ENCODE results near the gene SCAPER.

SCAPER gene

GRCh38 chr15:76386178-76386577, 519.0 kb downstream of the SCAPER start:
- DNase-seq, result no peak

GRCh38 chr15:76384409-76384808, 520.7 kb downstream of the SCAPER start:
- no peak for DNase-seq

- no peak for DNase-seq
These were observed 522.0 kb downstream of the SCAPER start for GRCh38 chr15:76382987-76383728.

DNA sequence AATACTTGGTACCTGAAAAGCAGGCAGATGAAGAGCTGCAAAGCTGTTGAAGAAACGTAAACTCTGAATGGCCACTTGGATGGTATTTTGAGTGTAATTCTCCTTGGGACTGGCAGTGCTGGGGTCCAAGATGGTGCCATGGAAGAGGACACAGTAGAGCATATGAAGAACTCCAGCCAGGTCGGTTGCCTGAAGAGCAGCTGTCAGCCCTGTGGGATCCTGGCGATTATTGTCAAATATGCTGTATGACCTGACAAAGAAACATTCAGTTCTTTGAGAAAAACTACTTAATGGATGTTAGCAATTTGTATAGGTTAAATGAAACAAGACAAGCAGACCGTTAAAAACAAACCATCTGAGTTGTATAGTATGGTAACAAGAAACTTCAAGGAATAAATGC, 523.8 kb downstream of the SCAPER start:
- no peak for DNase-seq

- no peak for DNase-seq
These were observed 524.9 kb downstream of the SCAPER start for GRCh38 chr15:76380249-76380648.

GRCh38 chr15:76378691-76379090, 526.4 kb downstream of the SCAPER start:
- no peak for DNase-seq

DNA sequence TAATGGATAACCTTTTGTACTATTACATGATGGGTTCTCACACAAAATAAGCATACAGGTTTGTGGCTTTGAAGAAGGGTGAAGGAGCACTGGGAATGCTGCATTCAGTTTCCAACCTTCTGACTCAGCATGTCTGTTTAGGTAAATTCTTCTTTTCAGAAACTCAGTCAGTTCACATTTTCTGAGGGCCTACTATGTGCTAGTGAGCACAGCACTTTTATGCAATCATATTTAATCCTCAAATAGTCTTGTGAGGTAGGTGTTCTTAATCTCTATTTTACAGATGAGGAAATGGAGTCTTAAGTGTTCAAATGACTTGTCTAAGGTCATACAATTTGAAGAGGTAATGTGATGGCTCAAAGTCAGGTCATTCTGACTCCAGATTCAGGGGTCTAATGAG, 527.4 kb downstream of the SCAPER start:
- DNase-seq, result no peak

GRCh38 chr15:76377217-76377616, 527.9 kb downstream of the SCAPER start:
- no peak for DNase-seq

GRCh38 chr15:76376816-76377215, 528.3 kb downstream of the SCAPER start:
- DNase-seq, result no peak

DNA sequence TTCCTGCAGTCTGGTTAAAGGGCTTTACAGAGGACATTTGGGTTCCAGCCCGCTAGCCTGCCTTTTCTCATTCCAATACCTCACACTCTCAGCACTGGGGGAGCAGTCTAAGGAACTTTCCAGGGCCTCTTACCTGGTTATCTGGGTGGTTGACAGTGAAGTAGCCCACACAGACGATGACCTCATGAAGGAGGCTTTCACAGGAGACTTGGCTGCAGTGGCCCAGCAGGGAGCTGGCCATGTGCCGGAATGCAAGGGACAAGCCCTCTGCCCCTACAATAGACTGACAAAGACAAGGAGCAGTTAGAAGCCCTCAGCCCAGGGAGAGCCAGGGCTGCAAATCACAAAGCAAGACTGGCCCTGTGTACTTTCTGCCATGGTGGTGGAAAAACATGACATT, 529.1 kb downstream of the SCAPER start:
- no peak for DNase-seq

GRCh38 chr15:76368122-76368621, 537.0 kb downstream of the SCAPER start:
- DNase-seq, result no peak

DNA sequence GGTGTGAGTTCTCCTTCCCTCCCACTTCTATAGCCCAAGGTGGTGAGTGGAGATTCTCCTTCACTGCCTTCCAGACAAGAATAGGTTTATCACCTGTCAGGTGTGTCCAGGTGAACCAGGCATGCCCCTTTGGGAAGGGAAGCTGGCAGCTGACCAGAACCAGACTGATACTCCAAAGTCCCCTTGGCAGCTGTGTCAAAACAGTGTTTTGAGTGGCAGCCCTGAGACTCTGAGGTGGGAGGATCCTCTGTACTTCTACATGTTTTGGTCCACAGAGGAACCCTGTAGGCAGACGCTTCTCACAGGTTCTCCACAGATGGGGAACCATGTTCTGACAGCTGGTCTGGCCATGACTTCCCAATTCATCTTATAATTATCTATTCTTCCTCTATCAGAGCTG, 538.4 kb downstream of the SCAPER start:
- DNase-seq, result no peak

DNA sequence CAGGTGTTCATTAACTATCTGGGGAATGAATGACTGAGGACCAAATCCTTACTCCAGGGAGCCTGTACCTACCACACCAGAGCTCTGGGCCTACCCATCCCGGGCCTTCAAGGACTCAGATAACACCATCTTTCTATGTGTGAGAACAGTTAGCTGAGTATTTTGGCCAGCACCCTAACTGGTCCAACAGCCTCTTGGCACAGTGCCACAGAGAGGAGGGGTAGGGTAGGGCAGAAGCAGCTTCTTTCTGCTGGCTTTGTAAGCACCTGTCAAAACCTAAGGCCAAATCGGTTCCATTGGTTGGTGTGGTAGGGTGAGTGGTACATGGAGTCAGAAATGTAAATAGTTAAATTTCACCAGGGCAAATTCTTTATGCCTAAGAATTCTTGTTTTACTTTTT, 541.9 kb downstream of the SCAPER start:
- DNase-seq, result no peak

DNA sequence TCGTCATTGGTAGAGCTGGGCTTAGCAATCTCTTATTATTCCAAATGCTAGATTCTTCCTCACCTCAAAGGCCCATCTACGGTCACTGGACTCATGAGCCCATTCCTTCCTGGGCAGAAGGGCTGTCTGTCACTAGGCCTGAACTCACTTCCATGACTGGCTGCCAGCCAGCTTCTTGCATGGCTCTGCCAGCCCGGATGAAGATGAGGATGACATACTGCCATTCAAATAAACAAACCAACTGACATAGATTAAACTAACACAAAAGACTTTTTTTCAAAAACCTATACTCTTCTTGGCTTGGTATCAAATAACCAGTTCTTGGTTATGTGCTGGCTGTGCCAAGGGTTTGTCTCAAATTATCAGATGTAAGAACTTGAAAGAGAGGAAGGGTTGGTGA, 544.7 kb downstream of the SCAPER start:
- no peak for DNase-seq

- DNase-seq, result no peak
These were observed 546.0 kb downstream of the SCAPER start for GRCh38 chr15:76359152-76359551.

DNA sequence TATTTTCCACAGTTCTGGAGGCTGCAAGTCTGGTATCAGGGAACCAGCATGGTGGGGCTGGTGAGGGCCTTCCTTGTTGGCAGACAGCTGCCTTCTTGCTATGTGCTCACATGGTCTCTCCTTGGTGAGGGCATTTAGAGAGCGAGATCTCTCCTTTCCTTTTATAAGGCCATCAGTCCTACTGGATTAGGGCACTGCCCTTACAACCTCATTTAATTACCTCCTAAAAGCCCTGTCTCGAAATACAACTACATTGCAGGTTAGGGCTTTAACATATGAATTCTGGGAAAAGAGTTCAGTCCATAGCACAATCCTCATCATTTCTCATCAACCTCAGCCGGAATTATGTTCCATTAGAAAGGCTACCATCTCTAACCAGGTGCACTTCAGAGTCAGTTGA, 546.7 kb downstream of the SCAPER start:
- no peak for DNase-seq

- no peak for DNase-seq
These were observed 550.2 kb downstream of the SCAPER start for GRCh38 chr15:76354823-76355440.

DNA sequence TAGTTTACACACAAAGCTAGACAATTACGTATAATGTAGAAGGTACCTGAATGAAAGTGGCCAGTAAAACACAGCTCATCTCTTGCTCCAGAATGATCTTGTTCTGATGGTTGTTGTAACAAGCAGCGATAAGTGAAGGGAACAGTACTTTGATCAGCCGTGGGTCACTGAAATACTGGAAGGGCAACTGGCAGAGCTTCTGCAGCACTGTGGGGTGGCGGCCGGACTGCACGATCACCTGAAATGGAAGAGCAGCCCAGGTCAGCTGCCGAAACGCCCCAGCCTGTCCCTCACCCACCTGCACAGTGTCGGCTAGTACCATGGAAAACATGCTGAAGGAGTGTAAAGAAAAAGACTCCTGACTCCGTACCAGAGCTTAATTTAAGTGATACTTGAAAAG, 551.2 kb downstream of the SCAPER start:
- no peak for DNase-seq

GRCh38 chr15:76353023-76353577, 552.0 kb downstream of the SCAPER start:
- DNase-seq, result no peak

GRCh38 chr15:76349301-76350070, 555.7 kb downstream of the SCAPER start:
- no peak for DNase-seq

DNA sequence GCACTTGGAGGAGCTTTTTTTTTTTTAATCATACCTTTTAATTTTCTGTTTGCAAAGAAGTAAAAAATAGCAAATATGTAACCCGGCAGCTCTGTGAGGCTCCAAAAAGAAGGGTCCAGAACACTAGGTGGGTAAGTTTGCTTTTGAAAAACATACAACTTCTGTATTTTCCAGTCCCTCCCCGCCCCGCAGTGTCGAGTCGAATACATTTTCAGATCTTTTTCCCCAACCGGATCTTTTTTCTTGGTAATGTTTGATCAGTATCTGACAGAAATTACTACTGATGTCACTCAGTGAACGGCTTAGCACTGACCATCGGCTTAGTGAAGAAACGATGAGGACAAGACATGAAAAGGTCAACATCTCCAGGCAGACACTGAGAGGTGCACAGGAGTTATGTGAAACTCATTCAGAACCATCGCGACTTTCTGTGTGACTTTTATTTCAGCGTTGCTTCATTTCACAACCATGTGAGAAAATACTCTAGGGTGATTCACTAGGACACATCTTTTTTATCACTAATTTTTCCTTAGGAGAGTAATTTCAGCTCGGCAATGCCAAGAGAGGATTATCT, 557.6 kb downstream of the SCAPER start:
- no peak for DNase-seq

DNA sequence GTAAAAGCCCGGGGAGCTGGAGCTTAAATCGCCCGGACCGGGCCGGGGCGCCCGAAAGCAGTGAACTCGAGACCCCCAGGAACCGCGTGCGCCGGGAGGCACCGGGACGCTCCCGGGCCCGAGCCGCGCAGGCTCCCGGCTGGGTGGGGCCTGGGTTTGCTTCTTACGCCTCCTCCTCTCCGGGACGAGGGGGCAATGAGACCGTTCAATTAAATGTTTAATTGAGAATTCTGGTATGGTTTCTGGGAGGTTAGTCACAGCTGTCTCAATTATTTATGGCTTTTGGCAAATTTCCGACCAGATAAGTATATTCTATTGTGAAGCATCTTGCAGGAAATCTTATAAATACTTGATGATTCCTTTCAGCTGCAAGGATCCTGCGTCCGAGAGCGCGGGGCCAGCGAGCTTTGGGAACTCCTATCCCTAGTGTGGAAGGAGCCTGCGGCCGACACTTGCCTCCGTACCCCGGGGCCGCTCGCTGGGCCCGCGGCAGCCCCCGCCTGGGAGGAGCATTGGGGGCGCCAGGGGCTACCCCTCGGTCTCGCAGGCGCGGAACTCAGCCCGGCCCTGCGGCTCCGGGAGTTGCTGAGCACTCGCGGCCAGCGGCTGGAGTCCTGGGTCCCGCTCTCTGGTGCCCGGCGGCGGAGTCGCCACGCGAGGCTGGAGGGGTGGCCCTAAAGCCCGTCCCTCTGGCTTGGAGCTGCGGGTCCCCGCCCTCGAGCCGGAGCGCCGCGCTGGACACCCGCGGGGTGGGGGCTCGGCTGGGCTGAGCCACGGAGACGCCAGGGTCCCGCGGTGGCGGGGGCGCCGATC, 558.3 kb downstream of the SCAPER start:
- DNase-seq, result no peak
